OCI-M2 (cell line): ENCODE measurements around the gene PPP2R5C.
"Not testable (repeated sequence)": the region's sequence is repeated elsewhere in the genome, so short reads cannot be mapped to it uniquely, and the experiment has no call there.

ENCODE experiments used
- DNase-seq: peaks from one replicate; lab custom pipeline; 2025; ENCODE audit not compliant: unreplicated experiment; lab: John Stamatoyannopoulos, UW

Gene PPP2R5C

GRCh38 chr14:101963052-101963451 is 201.5 kb downstream of the PPP2R5C start:
- no peak for DNase-seq

GRCh38 chr14:101963656-101964296 is 202.3 kb downstream of the PPP2R5C start:
- no peak for DNase-seq

GRCh38 chr14:101964297-101965180 is 203.0 kb downstream of the PPP2R5C start, which contains the start of gene DYNC1H1:
Gene DYNC1H1, plus strand, starts transcription at chr14:101964573. Its CDS starts 119 bp downstream, at chr14:101964692.
- DNase-seq = peak; percentile 62

GRCh38 chr14:101965181-101965544 is 203.7 kb downstream of the PPP2R5C start:
- no peak for DNase-seq

- no peak for DNase-seq
Measured at GRCh38 chr14:101965770-101966722, 204.5 kb downstream of the PPP2R5C start.

GRCh38 chr14:101966742-101967141 is 205.2 kb downstream of the PPP2R5C start:
- DNase-seq = no peak

GRCh38 chr14:101968186-101968585 is 206.7 kb downstream of the PPP2R5C start:
- no peak for DNase-seq

- no peak for DNase-seq
Measured at GRCh38 chr14:101969481-101969880, 208.0 kb downstream of the PPP2R5C start.

- DNase-seq = no peak
Measured at GRCh38 chr14:101970830-101971400, 209.4 kb downstream of the PPP2R5C start.

GRCh38 chr14:101971458-101971857 is 209.9 kb downstream of the PPP2R5C start:
- not testable (repeated sequence) for DNase-seq

GRCh38 chr14:101972126-101972866 is 210.8 kb downstream of the PPP2R5C start:
- no peak for DNase-seq

- no peak for DNase-seq
Measured at GRCh38 chr14:101973356-101973755, 211.8 kb downstream of the PPP2R5C start.

GRCh38 chr14:101975231-101975630 is 213.7 kb downstream of the PPP2R5C start:
- no peak for DNase-seq
